Measurements from ENCODE around the gene IFRD1. TPM values are rescaled to one million over a fixed set of nuclear protein-coding genes. Genes with fewer than 3 reads are reported as not detected.

Gene IFRD1
- total RNA-seq, result 32.7 and 34.0 TPM in 2 replicates

GRCh38 chr7:112449902-112450806 is at the start of gene IFRD1:
TSS of gene IFRD1 (plus strand) at chr7:112450460. CDS start at chr7:112450689, 229 bp downstream.

Small RNA genes within 50 kb of the gene (small RNA-seq; reads per million reads assigned to genes)
- gene AC079741.1, result not detected

Other genes with a start within 250 kb of the IFRD1 start
- 170 and 252 TPM in 2 replicates for gene DOCK4, start 244.1 kb upstream of the IFRD1 start, total RNA-seq
- gene ZNF277, start 243.8 kb upstream of the IFRD1 start, total RNA-seq, result 43.0 and 51.0 TPM in 2 replicates
- 0.29 and 0.33 TPM in 2 replicates for gene LSMEM1, start 30.5 kb downstream of the IFRD1 start, total RNA-seq